ENCODE results near the gene ATRNL1.

ATRNL1 gene

DNA sequence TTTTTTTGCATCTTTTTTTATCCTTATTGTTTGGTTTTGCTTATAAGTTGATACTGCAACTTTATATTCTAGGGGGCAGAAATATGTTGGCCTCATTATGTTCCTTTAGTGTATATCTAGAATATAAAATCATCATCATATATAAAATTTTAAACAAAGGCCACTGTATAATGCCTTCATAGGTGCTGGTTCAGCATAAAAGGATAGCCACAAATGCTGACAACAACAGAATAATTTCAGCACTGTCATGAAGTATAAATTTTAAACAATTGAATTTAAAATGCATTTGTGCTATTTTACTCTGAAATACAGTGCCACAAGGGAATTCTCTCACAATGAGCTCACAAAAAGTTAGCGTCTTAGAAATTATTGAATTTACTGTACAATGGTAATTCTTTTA is 285.9 kb downstream of the ATRNL1 start:
- Histone ChIP-seq H3K79me2 (ENCODE audit: low read length) (no peaks in the 10 kb centered on the region), H3K4me3 (ENCODE audit: low read length) (no peak overlapping the region), H3K27ac (ENCODE audit: low read length) (no peak overlapping the region), H3K27me3 (ENCODE audit: low read depth, low read length) (no peaks in the 10 kb centered on the region), H3K9ac (ENCODE audit: low read length) (no peak overlapping the region), H3K9me3 (ENCODE audit: insufficient read depth, low read length) (no peaks in the 10 kb centered on the region), H4K20me1 (ENCODE audit: insufficient read depth, low read length) (no peaks in the 10 kb centered on the region), H2AFZ (ENCODE audit: low read depth, low read length) (no peak overlapping the region), H3K4me2 (ENCODE audit: low read length) (no peak overlapping the region), H3K36me3 (replicated peaks; ENCODE audit: low read depth, low read length) (no peaks in the 10 kb centered on the region), H3K4me1 (ENCODE audit: low read length) (no peaks in the 10 kb centered on the region)
- TF ChIP-seq, protein P1, sequence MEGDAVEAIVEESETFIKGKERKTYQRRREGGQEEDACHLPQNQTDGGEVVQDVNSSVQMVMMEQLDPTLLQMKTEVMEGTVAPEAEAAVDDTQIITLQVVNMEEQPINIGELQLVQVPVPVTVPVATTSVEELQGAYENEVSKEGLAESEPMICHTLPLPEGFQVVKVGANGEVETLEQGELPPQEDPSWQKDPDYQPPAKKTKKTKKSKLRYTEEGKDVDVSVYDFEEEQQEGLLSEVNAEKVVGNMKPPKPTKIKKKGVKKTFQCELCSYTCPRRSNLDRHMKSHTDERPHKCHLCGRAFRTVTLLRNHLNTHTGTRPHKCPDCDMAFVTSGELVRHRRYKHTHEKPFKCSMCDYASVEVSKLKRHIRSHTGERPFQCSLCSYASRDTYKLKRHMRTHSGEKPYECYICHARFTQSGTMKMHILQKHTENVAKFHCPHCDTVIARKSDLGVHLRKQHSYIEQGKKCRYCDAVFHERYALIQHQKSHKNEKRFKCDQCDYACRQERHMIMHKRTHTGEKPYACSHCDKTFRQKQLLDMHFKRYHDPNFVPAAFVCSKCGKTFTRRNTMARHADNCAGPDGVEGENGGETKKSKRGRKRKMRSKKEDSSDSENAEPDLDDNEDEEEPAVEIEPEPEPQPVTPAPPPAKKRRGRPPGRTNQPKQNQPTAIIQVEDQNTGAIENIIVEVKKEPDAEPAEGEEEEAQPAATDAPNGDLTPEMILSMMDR (IDR thresholded peaks at IDR 0.05; ENCODE audit: low read depth, low read length), result no peak
- no peak for TF ChIP-seq EZH2phosphoT487 (IDR thresholded peaks at IDR 0.05; ENCODE audit: low read depth)

DNA sequence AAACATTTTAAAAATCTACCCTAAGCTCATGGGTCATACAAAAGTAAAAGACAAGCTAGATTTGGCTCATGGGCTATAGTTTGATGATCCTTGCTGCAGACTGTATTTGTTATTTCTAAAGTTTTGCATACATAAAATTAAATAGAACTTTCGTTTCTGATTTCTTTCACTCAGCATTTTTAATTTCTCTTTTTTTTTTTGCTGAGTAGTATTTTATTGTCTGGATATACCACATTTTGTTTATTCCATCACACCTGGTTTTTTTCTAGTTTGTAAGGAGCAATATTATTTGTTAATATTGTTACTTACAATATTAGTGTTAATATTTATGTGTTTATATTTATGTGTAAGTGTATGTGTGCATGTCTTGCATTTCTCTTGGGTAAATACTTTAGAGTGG is 291.5 kb downstream of the ATRNL1 start:
- Histone ChIP-seq H3K27ac (ENCODE audit: low read length) (no peak overlapping the region), H4K20me1 (ENCODE audit: insufficient read depth, low read length) (no peaks in the 10 kb centered on the region), H3K4me1 (ENCODE audit: low read length) (no peaks in the 10 kb centered on the region), H3K27me3 (ENCODE audit: low read depth, low read length) (no peaks in the 10 kb centered on the region), H3K4me3 (ENCODE audit: low read length) (no peak overlapping the region), H3K36me3 (replicated peaks; ENCODE audit: low read depth, low read length) (no peaks in the 10 kb centered on the region), H3K9ac (ENCODE audit: low read length) (no peak overlapping the region), H2AFZ (ENCODE audit: low read depth, low read length) (no peak overlapping the region), H3K9me3 (ENCODE audit: insufficient read depth, low read length) (no peaks in the 10 kb centered on the region), H3K79me2 (ENCODE audit: low read length) (no peaks in the 10 kb centered on the region), H3K4me2 (ENCODE audit: low read length) (no peak overlapping the region)
- TF ChIP-seq, protein P1 (IDR thresholded peaks at IDR 0.05; ENCODE audit: low read depth, low read length), result no peak
- TF ChIP-seq EZH2phosphoT487 (IDR thresholded peaks at IDR 0.05; ENCODE audit: low read depth), result no peak

DNA sequence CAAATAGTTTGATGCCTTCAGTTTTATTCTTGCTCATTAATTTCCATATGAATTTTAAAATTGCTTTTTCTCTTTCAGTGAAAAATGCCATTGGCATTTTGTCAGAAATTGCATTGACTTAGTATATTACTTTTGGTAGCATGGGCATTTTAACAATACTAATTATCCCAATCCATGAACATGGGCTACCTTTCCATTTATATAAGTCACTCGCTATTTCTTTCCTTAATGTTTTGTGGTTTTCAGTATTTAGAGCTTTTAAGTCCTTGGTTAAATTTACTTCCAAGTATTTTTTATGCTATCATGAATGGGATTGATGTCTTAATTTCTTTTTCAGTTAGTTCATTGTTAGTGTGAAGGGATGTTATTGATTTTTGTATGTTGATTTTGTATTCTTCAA is 297.4 kb downstream of the ATRNL1 start:
- H3K27me3 ChIP-seq (ENCODE audit: low read depth, low read length), result no peaks in the 10 kb centered on the region
- TF ChIP-seq, protein P1 (IDR thresholded peaks at IDR 0.05; ENCODE audit: low read depth, low read length), result no peak
- TF ChIP-seq EZH2phosphoT487 (IDR thresholded peaks at IDR 0.05; ENCODE audit: low read depth), result no peak
- no peaks in the 10 kb centered on the region for H3K4me1 ChIP-seq (ENCODE audit: low read length)
- no peak overlapping the region for H3K27ac ChIP-seq (ENCODE audit: low read length)
- no peak overlapping the region for H3K4me2 ChIP-seq (ENCODE audit: low read length)
- no peak overlapping the region for H3K4me3 ChIP-seq (ENCODE audit: low read length)
- H4K20me1 ChIP-seq (ENCODE audit: insufficient read depth, low read length), result no peaks in the 10 kb centered on the region
- H3K79me2 ChIP-seq (ENCODE audit: low read length), result no peaks in the 10 kb centered on the region
- H3K36me3 ChIP-seq (replicated peaks; ENCODE audit: low read depth, low read length), result no peaks in the 10 kb centered on the region
- no peaks in the 10 kb centered on the region for H3K9me3 ChIP-seq (ENCODE audit: insufficient read depth, low read length)
- H3K9ac ChIP-seq (ENCODE audit: low read length), result no peak overlapping the region
- H2AFZ ChIP-seq (ENCODE audit: low read depth, low read length), result no peak overlapping the region

- no peak for TF ChIP-seq EZH2phosphoT487 (IDR thresholded peaks at IDR 0.05; ENCODE audit: low read depth)
- TF ChIP-seq, protein P1 (IDR thresholded peaks at IDR 0.05; ENCODE audit: low read depth, low read length), result no peak
- H3K9ac ChIP-seq (ENCODE audit: low read length), result no peak overlapping the region
- H3K27ac ChIP-seq (ENCODE audit: low read length), result no peak overlapping the region
- H2AFZ ChIP-seq (ENCODE audit: low read depth, low read length), result no peak overlapping the region
- H3K9me3 ChIP-seq (ENCODE audit: insufficient read depth, low read length), result no peaks in the 10 kb centered on the region
- no peaks in the 10 kb centered on the region for H3K4me1 ChIP-seq (ENCODE audit: low read length)
- no peaks in the 10 kb centered on the region for H3K36me3 ChIP-seq (replicated peaks; ENCODE audit: low read depth, low read length)
- H3K79me2 ChIP-seq (ENCODE audit: low read length), result no peaks in the 10 kb centered on the region
- no peaks in the 10 kb centered on the region for H4K20me1 ChIP-seq (ENCODE audit: insufficient read depth, low read length)
- H3K4me2 ChIP-seq (ENCODE audit: low read length), result no peak overlapping the region
- H3K27me3 ChIP-seq (ENCODE audit: low read depth, low read length), result no peaks in the 10 kb centered on the region
- H3K4me3 ChIP-seq (ENCODE audit: low read length), result no peak overlapping the region
Observed at GRCh38 chr10:115398026-115398425, 304.9 kb downstream of the ATRNL1 start.
